Peyer's patch (tissue), 4 donors: ENCODE data around the gene SLC22A16. TPM values are rescaled to one million over a fixed set of nuclear protein-coding genes. Genes with fewer than 3 reads are reported as not detected.

ENCODE experiments used
- DNase-seq, 3 donors: peaks; one replicate each; pipeline ENCODE4 v3.0.0-alpha.2; 2017 to 2019
- H3K27ac ChIP-seq, 4 donors: fragments of 200-600 bp; sonication (generic); one replicate each; pipeline ENCODE4 v1.5.1; 2016 to 2019
- H3K27me3 ChIP-seq, 2 donors: fragments of 200-600 bp; sonication (generic); one replicate each; pipeline ENCODE4 v1.5.1; 2019
- H3K36me3 ChIP-seq, 3 donors: fragments of 200-600 bp; sonication (generic); one replicate each; pipeline ENCODE4 v1.5.1; 2016 to 2019
- H3K4me1 ChIP-seq, 4 donors: fragments of 200-600 bp; sonication (generic); one replicate each; pipeline ENCODE4 v1.5.1; 2016 to 2019
- H3K4me3 ChIP-seq, 4 donors: fragments of 200-600 bp; sonication (generic); 1 replicate in 3 of 4; 2 replicates in 1 of 4; pipeline ENCODE4 v1.5.1; 2016 to 2019; ENCODE audit warnings: mild to moderate bottlenecking in 1 of 4
- H3K9me3 ChIP-seq, 4 donors: fragments of 200-600 bp; sonication (generic); one replicate each; pipeline ENCODE4 v1.5.1; 2016 to 2019; ENCODE audit warnings: mild to moderate bottlenecking in 1 of 4
- POLR2A ChIP-seq, 2 donors: fragments of 450-650 bp; IDR thresholded peaks; one replicate each; pipeline ENCODE4 v1.5.1; 2017; ENCODE audit warnings: antibody characterized with exemption in 2 of 2, mild to moderate bottlenecking in 2 of 2, moderate library complexity in 2 of 2
- total RNA-seq, 4 donors: library from RNA; depleted of rRNA; stranded (reverse); fragments of >200 nt; gene quantifications; one replicate each; pipeline ENCODE4 v1.1.0, GENCODE V29; 2016
- TF ChIP-seq, protein P1 (sequence below), 6 experiments: fragments of 450-650 bp in 4 of 6; fragments of 200-600 bp in 2 of 6; sonication (generic) in 1 of 6; IDR thresholded peaks; one replicate each; pipeline ENCODE4 v1.5.1; 2017 to 2019; ENCODE audit warnings: antibody characterized with exemption in 6 of 6, mild to moderate bottlenecking in 3 of 6, moderate library complexity in 1 of 6

Gene SLC22A16
- total RNA-seq, 4 donors from 2014 or later, result not detected

GRCh38 chr6:110399219-110400071 is 77.0 kb downstream of the SLC22A16 start:
- Histone ChIP-seq H3K4me1 (no peaks in the 10 kb centered on the region), H3K9me3 (no peaks in the 10 kb centered on the region), H3K4me3 (peak overlapping the region in 3 of 4 donors; percentile 18 to 46 (median 45)), H3K27me3 (no peaks in the 10 kb centered on the region), H3K27ac (no peak overlapping the region), H3K36me3 (no peaks in the 10 kb centered on the region)
- TF ChIP-seq POLR2A (IDR thresholded peaks at IDR 0.05), result no peak
- TF ChIP-seq, protein P1, sequence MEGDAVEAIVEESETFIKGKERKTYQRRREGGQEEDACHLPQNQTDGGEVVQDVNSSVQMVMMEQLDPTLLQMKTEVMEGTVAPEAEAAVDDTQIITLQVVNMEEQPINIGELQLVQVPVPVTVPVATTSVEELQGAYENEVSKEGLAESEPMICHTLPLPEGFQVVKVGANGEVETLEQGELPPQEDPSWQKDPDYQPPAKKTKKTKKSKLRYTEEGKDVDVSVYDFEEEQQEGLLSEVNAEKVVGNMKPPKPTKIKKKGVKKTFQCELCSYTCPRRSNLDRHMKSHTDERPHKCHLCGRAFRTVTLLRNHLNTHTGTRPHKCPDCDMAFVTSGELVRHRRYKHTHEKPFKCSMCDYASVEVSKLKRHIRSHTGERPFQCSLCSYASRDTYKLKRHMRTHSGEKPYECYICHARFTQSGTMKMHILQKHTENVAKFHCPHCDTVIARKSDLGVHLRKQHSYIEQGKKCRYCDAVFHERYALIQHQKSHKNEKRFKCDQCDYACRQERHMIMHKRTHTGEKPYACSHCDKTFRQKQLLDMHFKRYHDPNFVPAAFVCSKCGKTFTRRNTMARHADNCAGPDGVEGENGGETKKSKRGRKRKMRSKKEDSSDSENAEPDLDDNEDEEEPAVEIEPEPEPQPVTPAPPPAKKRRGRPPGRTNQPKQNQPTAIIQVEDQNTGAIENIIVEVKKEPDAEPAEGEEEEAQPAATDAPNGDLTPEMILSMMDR (IDR thresholded peaks at IDR 0.05), result no peak
- no peak for DNase-seq

GRCh38 chr6:110398778-110399177 is 77.6 kb downstream of the SLC22A16 start:
- no peaks in the 10 kb centered on the region for H3K4me1 ChIP-seq
- H3K36me3 ChIP-seq, result no peaks in the 10 kb centered on the region
- no peak overlapping the region for H3K27ac ChIP-seq
- no peak overlapping the region for H3K4me3 ChIP-seq
- no peaks in the 10 kb centered on the region for H3K27me3 ChIP-seq
- DNase-seq, result no peak
- TF ChIP-seq, protein P1 (IDR thresholded peaks at IDR 0.05), result no peak
- no peak for TF ChIP-seq POLR2A (IDR thresholded peaks at IDR 0.05)
- no peaks in the 10 kb centered on the region for H3K9me3 ChIP-seq

DNA sequence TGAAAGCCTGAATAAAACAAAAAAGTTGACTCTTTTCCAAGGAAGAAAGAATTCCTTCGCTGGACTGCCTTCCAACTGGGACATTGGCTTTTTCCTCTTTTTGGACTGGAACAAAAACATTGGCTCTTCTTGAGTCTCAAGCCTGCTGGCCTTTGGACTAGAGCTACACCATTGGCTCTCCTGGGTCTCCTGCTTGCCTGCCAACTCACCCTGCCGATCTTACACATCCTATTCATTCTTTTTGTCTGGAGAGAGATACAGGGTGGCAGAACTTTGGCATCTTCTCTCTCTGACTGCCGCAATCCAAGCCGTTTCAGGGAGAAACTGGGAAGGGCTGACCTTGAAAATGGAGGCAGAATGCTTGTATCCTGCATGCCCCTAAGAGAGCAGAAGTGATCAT is 81.2 kb downstream of the SLC22A16 start:
- no peaks in the 10 kb centered on the region for H3K9me3 ChIP-seq
- H3K36me3 ChIP-seq, result no peaks in the 10 kb centered on the region
- TF ChIP-seq, protein P1 (IDR thresholded peaks at IDR 0.05), result no peak
- TF ChIP-seq POLR2A (IDR thresholded peaks at IDR 0.05), result no peak
- no peak overlapping the region for H3K27ac ChIP-seq
- no peaks in the 10 kb centered on the region for H3K27me3 ChIP-seq
- H3K4me1 ChIP-seq, result peaks cover 0 to under 1% (median 0%) of the 10 kb centered on the region in 4 donors
- no peak overlapping the region for H3K4me3 ChIP-seq
- DNase-seq, result no peak

DNA sequence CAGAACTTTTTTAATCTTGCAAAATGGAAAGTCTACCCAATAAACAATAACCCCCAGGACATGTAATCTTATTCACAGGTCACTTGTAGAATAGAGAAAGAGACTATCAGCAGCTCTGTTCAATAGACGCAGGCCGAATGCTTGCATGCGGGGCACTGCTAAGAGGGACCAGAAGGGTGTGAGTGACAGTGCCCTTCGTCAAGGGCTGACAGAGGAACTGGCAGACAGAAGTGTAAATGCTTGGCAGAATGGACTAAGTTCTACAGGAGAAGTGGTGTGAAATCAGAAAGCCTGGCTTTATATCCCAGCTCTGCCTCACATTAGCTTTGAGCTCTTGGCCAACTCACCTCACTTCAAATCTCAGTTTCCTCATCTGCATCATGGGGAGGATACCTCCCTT is 82.0 kb downstream of the SLC22A16 start:
- DNase-seq, result no peak
- H3K9me3 ChIP-seq, result no peaks in the 10 kb centered on the region
- H3K4me3 ChIP-seq, result no peak overlapping the region
- no peak overlapping the region for H3K27ac ChIP-seq
- TF ChIP-seq, protein P1 (IDR thresholded peaks at IDR 0.05), result no peak
- no peak for TF ChIP-seq POLR2A (IDR thresholded peaks at IDR 0.05)
- H3K27me3 ChIP-seq, result no peaks in the 10 kb centered on the region
- H3K36me3 ChIP-seq, result no peaks in the 10 kb centered on the region
- H3K4me1 ChIP-seq, result peaks cover 0 to 5% (median 0%) of the 10 kb centered on the region in 4 donors

DNA sequence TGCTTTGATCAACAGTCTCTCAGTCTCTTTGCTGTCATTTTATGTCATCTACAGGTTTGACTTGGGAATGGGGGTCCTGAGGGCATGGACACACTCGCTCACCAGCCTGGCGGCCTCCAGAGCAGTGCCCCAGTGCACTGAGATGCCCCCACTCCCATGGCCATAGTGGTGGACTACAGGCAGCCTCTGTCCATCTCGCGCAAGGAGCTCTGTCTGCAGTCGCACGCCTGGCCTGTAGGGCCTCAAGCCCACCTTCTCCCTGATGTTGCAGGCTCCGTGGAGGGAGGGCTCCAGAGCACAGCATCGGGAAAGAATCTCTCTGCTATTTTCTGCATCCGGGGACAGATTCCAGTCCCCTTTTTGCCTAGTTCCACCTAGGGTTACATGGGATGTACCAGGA is 83.7 kb downstream of the SLC22A16 start:
- no peak for DNase-seq
- Histone ChIP-seq H3K4me3 (no peak overlapping the region), H3K9me3 (no peaks in the 10 kb centered on the region), H3K27me3 (no peaks in the 10 kb centered on the region), H3K27ac (no peak overlapping the region), H3K36me3 (no peaks in the 10 kb centered on the region), H3K4me1 (peaks cover 0 to 5% (median 0%) of the 10 kb centered on the region in 4 donors)
- TF ChIP-seq, protein P1 (IDR thresholded peaks at IDR 0.05), result no peak
- TF ChIP-seq POLR2A (IDR thresholded peaks at IDR 0.05), result no peak
